Naive thymus-derived CD8-positive, alpha-beta T cell (primary cell): ENCODE data around the gene UBE2U. TPM values are rescaled to one million over a fixed set of nuclear protein-coding genes. Genes with fewer than 3 reads are reported as not detected.
"Not testable (repeated sequence)": the region's sequence is repeated elsewhere in the genome, so short reads cannot be mapped to it uniquely, and the experiment has no call there.

ENCODE experiments used
- ATAC-seq, 2 donors: fragments of 150-1000 bp; cut with Tn5 transposase in 1 of 2; sonication (Bioruptor Pico), chemical (Tn5 transposase) in 1 of 2; 1 replicate in 1 of 2; 2 replicates in 1 of 2; pipeline ENCODE4 v1.10.0; 2021; ENCODE audit warnings: mild to moderate bottlenecking in 2 of 2, moderate library complexity in 2 of 2
- POLR2A ChIA-PET: fragments of 350-600 bp; sonication (Branson Sonifier 250); formaldehyde crosslinking; loops from one replicate; lab custom pipeline; 2021; ENCODE audit warnings: antibody characterized with exemption; lab: Charles Lee
- DNase-seq, 10 donors: peaks; one replicate each; pipeline versions ENCODE4 v3.0.0 to v3.0.0-alpha.2; 2020 to 2022
- H3K27ac Mint-ChIP-seq, 10 donors: one replicate each; pipeline ENCODE4 v1.8.0; 2020 to 2022; ENCODE audit warnings: mild to moderate bottlenecking in 10 of 10, mixed read lengths in 10 of 10, moderate library complexity in 4 of 10, inconsistent platforms in 1 of 10
- H3K27me3 Mint-ChIP-seq, 5 donors: one replicate each; pipeline ENCODE4 v1.8.0; 2021 to 2022; ENCODE audit warnings: mixed read lengths in 5 of 5
- H3K36me3 Mint-ChIP-seq, 3 donors: one replicate each; pipeline ENCODE4 v1.8.0; 2020 to 2022; ENCODE audit warnings: mixed read lengths in 3 of 3, mild to moderate bottlenecking in 2 of 3, inconsistent platforms in 1 of 3
- H3K4me1 Mint-ChIP-seq, 4 donors: one replicate each; pipeline ENCODE4 v1.8.0; 2021 to 2022; ENCODE audit warnings: mixed read lengths in 4 of 4
- H3K4me3 Mint-ChIP-seq, 10 donors: one replicate each; pipeline ENCODE4 v1.8.0; 2020 to 2022; ENCODE audit warnings: mild to moderate bottlenecking in 10 of 10, mixed read lengths in 10 of 10, moderate library complexity in 6 of 10, inconsistent platforms in 1 of 10
- H3K9me3 Mint-ChIP-seq, 9 donors: one replicate each; pipeline ENCODE4 v1.8.0; 2020 to 2022; ENCODE audit warnings: mixed read lengths in 9 of 9, mild to moderate bottlenecking in 3 of 9, inconsistent platforms in 1 of 9, moderate library complexity in 1 of 9
- polyA plus RNA-seq, 3 donors: library from polyadenylated mRNA; unstranded; fragments of 300-500 nt; fragmentation: Illumina TruSeq; gene quantifications; one replicate each; pipeline ENCODE4 v1.2.3, GENCODE V29; 2021
- total RNA-seq, 8 experiments: library from RNA in 2 of 8; stranded (reverse) in 2 of 8; gene quantifications; one replicate each; pipeline ENCODE4 v1.2.3 and lab custom pipeline; 2021 to 2026

UBE2U gene
- total and polyA plus RNA-seq, 5 experiments from 2014 or later: not detected

DNA sequence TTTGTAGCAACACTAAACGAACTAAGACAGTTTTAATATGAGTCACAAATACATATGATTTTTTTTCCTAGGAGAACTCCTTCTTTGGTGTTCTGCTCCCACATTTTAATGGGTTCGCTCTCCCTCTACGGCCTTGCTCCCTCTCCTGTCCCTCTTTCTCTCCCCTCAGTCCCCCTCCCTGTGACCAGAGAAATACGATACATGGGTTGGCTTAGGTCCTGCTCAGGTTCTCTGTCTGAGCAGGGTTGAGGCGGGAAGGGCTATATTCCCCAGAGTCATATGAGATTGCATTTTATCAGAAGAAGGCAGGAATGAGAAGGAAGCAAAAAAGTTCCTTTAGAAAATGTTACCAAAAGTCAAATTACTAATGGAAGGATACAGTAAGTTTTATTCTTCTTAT is 44.6 kb downstream of the UBE2U start:
- ATAC-seq (no peak), DNase-seq (no peak)
- H3K27me3 Mint-ChIP-seq: peaks cover 14 to 27% (median 15%) of the 10 kb centered on the region in 5 donors
- H3K4me1 Mint-ChIP-seq: peaks cover 7 to 26% (median 19%) of the 10 kb centered on the region in 4 donors
- H3K36me3 Mint-ChIP-seq: peaks cover 0 to 3% (median 0%) of the 10 kb centered on the region in 3 donors
- POLR2A ChIA-PET: no interaction called here
- peaks cover 0 to 6% (median 3%) of the 10 kb centered on the region in 9 donors for H3K9me3 Mint-ChIP-seq
- H3K27ac Mint-ChIP-seq: no peak overlapping the region
- H3K4me3 Mint-ChIP-seq: no peak overlapping the region

DNA sequence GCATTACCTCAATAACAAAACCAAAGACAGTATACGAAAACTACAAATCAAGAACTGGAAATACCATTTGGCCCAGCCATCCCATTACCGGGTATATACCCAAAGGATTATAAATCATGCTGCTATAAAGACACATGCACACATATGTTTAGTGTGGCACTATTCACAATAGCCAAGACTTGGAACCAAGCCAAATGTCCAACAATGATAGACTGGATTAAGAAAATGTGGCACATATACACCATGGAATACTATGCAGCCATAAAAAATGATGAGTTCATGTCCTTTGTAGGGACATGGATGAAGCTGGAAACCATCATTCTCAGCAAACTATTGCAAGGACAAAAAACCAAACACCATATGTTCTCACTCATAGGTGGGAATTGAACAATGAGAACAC is 47.0 kb downstream of the UBE2U start:
- H3K4me1 Mint-ChIP-seq, H3K4me3 Mint-ChIP-seq, DNase-seq, POLR2A ChIA-PET, H3K27ac Mint-ChIP-seq, H3K36me3 Mint-ChIP-seq, ATAC-seq: not testable (repeated sequence)
- peaks cover 19 to 50% (median 24%) of the 10 kb centered on the region in 5 donors for H3K27me3 Mint-ChIP-seq
- peaks cover 2 to 27% (median 8%) of the 10 kb centered on the region in 9 donors for H3K9me3 Mint-ChIP-seq

DNA sequence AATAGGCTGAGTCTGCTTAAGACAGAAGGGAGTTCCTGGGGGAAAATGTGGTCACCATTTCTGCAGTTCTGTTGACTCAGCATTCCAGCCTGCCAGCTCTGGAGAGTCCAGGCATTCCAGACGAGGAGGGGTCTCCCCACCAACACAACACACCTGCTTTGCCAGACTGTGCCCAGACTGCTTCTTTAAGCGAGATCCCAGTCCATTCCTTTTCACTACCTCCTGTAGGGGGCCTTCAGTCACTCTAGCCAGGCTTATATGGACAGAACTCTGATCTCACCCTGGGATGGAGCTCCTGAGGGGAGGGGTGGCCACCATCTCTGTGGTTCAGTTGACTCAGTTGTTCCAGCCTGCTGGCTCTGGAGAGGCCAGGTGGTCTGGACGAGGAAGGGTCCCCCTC is 48.5 kb downstream of the UBE2U start:
- no peaks in the 10 kb centered on the region for H3K4me1 Mint-ChIP-seq
- POLR2A ChIA-PET: no interaction called here
- H3K36me3 Mint-ChIP-seq: peaks cover 0 to 5% (median 0%) of the 10 kb centered on the region in 3 donors
- DNase-seq (no peak), ATAC-seq (no peak)
- H3K27ac Mint-ChIP-seq: peak overlapping the region in 1 of 10 donors; percentile 38
- peaks cover 2 to 27% (median 8%) of the 10 kb centered on the region in 9 donors for H3K9me3 Mint-ChIP-seq
- no peak overlapping the region for H3K4me3 Mint-ChIP-seq
- H3K27me3 Mint-ChIP-seq: peaks cover 19 to 46% (median 23%) of the 10 kb centered on the region in 5 donors

DNA sequence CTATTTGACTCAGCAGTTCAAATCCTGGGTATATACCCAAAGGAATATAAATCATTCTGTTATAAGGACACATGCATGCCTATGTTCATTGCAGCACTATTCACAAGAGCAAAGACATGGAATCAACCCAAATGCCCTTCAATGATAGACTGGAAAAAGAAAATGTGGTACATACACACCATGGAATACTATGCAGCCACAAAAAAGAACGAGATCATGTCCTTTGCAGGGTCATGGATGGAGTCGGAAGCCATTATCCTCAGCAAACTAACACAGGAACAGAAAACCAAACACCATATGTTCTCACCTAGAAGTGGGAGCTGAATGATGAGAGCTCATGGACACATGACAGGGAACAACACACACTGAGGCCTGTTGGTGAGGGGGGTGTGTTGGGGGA is 53.8 kb downstream of the UBE2U start:
- not testable (repeated sequence) for H3K27ac Mint-ChIP-seq, DNase-seq, H3K36me3 Mint-ChIP-seq, H3K4me1 Mint-ChIP-seq, ATAC-seq, H3K4me3 Mint-ChIP-seq
- H3K27me3 Mint-ChIP-seq: peaks cover 11 to 44% (median 25%) of the 10 kb centered on the region in 5 donors
- peaks cover 4 to 27% (median 8%) of the 10 kb centered on the region in 9 donors for H3K9me3 Mint-ChIP-seq
- POLR2A ChIA-PET: interaction anchor here (0.6 kb wide), 1 partner anchor 563 kb away, joined by 3 read pairs; no protein-coding TSS in a partner anchor

DNA sequence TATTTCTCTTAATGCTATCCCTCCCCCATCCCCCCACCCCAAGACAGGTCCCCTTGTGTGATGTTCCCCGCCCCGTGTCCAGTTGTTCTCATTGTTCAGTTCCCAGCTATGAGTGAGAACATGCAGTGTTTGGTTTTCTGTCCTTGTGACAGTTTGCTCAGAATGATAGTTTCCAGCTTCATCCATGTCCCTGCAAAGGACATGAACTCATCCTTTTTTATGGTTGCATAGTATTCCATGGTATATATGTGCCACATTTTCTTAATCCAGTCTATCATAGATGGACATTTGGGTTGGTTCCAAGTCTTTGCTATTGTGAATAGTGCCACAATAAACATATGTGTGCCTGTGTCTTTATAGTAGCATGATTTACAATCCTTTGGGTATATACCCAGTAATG is 55.0 kb downstream of the UBE2U start:
- H3K4me3 Mint-ChIP-seq, ATAC-seq, POLR2A ChIA-PET, H3K4me1 Mint-ChIP-seq, H3K27ac Mint-ChIP-seq, DNase-seq, H3K36me3 Mint-ChIP-seq: not testable (repeated sequence)
- peaks cover 0 to 17% (median 8%) of the 10 kb centered on the region in 9 donors for H3K9me3 Mint-ChIP-seq
- peaks cover 12 to 45% (median 30%) of the 10 kb centered on the region in 5 donors for H3K27me3 Mint-ChIP-seq

DNA sequence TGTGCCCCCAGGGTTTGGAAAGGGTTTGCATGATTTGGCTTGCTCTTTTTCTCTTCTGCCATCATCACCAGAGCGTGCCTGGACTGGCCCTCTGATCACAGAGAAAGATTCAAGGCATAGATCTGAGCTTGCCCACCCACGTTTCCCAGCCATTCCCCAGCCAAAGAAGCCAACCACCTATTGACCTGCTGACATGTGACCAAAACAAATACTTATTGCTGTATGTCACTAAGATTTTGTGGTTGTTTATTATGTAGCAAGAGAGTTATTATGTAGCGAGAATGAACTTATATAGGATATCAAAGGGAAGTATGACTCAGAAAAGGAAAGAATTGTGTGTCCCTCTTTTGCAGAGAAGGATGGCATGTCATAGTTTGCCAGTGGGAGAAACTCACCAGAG is 59.9 kb downstream of the UBE2U start:
- Mint-ChIP-seq H3K9me3 (peaks cover 0 to 2% (median 0%) of the 10 kb centered on the region in 9 donors), H3K27ac (no peak overlapping the region), H3K27me3 (peaks cover 8 to 34% (median 28%) of the 10 kb centered on the region in 5 donors), H3K4me3 (no peak overlapping the region), H3K36me3 (no peaks in the 10 kb centered on the region), H3K4me1 (peaks cover 0 to 3% (median 0%) of the 10 kb centered on the region in 4 donors)
- POLR2A ChIA-PET: no interaction called here
- ATAC-seq (no peak), DNase-seq (no peak)

DNA sequence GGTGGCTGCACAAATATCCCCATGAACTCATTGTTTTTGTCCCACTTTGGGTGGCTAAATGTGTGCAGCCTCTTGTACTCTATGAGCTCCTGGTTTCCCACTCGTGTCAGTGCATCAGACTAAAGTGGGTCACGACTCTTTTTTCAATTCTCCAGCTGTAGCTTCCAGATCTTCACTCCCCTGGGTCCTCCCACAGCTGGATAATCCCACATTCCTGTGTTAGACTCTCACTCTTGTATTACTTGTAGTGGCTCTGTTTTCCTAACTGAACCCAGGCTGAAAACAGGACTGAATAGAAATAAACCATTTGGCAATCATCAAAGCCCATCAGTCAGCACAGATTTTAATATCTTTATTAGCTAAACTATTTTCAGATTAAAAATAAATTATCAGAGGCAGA is 60.4 kb downstream of the UBE2U start:
- Mint-ChIP-seq H3K4me3 (no peak overlapping the region), H3K9me3 (peaks cover 0 to 1% (median 0%) of the 10 kb centered on the region in 9 donors), H3K4me1 (peaks cover 0 to 3% (median under 1%) of the 10 kb centered on the region in 4 donors), H3K27me3 (peaks cover 8 to 35% (median 28%) of the 10 kb centered on the region in 5 donors), H3K36me3 (no peaks in the 10 kb centered on the region), H3K27ac (no peak overlapping the region)
- ATAC-seq (no peak), DNase-seq (no peak)
- POLR2A ChIA-PET: no interaction called here

DNA sequence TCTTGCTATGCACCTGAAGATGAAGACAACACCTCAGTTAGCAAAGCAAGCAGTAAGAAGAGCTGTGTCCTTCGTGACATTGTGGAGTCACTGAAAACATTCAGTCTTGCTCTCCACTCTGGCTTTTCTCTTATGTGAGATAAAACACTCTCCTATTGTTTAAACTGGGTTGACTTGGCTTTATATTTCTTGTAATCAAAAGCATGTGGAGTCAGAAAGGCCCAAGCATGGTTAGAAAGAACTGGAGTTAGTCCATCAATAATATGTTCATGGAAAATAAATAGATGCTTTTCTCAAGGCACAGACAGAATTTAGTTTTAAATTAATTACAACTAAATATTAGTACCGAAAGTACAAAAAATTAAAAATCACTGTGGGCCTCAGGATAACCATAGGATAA is 61.7 kb downstream of the UBE2U start:
- DNase-seq: no peak
- H3K4me3 Mint-ChIP-seq: no peak overlapping the region
- H3K27me3 Mint-ChIP-seq: peaks cover 10 to 43% (median 29%) of the 10 kb centered on the region in 5 donors
- no peak overlapping the region for H3K27ac Mint-ChIP-seq
- POLR2A ChIA-PET: interaction anchor here (0.5 kb wide), 2 partner anchors 564 to 671 kb away, joined by 3 read pairs; no protein-coding TSS in a partner anchor
- no peak for ATAC-seq
- no peaks in the 10 kb centered on the region for H3K36me3 Mint-ChIP-seq
- no peaks in the 10 kb centered on the region for H3K9me3 Mint-ChIP-seq
- H3K4me1 Mint-ChIP-seq: peaks cover 0 to 6% (median 1%) of the 10 kb centered on the region in 4 donors

DNA sequence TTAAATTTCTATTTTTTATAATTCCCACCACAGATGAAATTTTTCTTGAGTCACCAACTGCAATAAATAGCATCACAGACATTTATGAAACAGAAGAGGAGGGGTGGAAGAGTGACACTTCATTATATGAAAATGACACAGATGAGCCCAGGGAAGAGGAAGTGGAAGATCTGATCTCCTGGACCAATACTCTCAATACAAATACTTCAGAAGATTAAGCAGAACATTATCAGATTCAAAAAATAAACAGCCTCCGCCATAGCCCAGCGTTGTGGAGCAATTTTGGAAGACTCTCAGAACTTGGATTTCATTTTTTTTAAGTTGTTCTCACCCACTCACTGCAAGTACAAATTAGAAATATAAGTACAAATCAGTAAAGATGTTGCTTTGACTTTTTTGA is 63.6 kb downstream of the UBE2U start:
- ATAC-seq: no peak
- Mint-ChIP-seq H3K27me3 (peaks cover 6 to 32% (median 23%) of the 10 kb centered on the region in 5 donors), H3K4me1 (peaks cover 0 to 6% (median 0%) of the 10 kb centered on the region in 4 donors), H3K9me3 (no peaks in the 10 kb centered on the region), H3K36me3 (no peaks in the 10 kb centered on the region), H3K4me3 (no peak overlapping the region), H3K27ac (no peak overlapping the region)
- no peak for DNase-seq
- POLR2A ChIA-PET: no interaction called here

DNA sequence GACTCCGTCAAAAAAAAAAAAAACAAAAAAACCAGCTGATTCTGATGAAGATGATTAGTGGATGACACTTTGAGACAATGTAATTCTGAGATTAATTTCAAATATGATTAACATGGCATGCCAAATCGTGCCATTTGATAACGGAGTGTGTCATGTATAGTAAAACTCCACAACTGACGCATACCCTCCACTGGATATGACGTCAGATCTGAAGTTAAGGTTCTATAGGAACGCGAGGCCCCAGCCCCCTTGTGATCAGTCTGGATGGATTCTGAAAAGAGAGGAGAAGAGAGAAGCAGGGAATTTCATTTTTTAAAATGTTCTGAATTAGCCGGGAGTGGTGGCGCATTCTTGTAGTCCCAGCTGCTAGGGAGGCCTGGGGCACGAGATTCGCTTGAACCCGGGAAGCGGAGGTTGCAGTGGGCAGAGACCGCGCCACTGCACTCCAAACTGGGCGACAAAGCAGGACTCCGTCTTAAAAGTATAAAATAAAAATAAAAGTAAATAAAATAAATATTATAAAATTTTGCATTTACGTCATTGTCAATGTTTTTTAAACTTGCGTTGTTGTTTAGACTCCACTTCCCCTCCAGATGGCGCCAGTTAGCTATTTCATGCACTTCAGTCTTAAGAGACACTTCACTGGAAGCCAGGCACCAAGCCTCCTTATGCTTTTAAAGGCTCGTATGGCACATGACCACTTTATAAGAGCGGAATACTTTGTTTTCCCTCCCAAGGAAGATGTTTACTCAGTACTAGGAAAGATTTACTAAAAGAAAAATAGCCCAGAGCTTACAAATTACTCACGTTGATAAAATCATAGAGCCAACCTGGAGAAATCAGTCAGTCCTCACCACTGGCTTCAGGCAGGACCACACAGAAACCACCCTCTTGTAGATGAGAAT is 65.5 kb downstream of the UBE2U start:
- POLR2A ChIA-PET: no interaction called here
- ATAC-seq (peak; percentile 53 to 66), DNase-seq (peak; percentile 44 to 87 (median 61))
- peak overlapping the region in 1 of 10 donors; percentile 58 for H3K27ac Mint-ChIP-seq
- peaks cover 0 to 9% (median 2%) of the 10 kb centered on the region in 3 donors for H3K36me3 Mint-ChIP-seq
- H3K4me3 Mint-ChIP-seq: no peak overlapping the region
- H3K27me3 Mint-ChIP-seq: peaks cover 6 to 24% (median 16%) of the 10 kb centered on the region in 5 donors
- H3K4me1 Mint-ChIP-seq: peaks cover 0 to 6% (median 0%) of the 10 kb centered on the region in 4 donors
- peaks cover 0 to 8% (median 0%) of the 10 kb centered on the region in 9 donors for H3K9me3 Mint-ChIP-seq

DNA sequence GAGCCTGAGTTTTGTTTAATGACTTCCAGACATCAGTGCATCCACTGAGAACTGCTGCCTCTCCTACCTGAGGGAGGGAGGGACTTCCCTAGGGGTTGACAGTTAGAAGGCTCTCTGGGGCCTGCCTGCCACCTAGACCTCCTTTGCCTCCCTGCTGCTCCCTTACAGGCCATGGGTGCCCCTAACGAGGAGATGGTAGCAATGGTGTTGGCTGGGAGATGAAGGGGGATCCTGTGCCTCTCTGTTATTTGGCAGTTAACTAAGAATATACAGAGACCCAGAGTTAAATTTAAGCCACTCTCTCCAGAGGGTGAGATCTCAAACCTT is 66.1 kb downstream of the UBE2U start:
- ATAC-seq: no peak
- Mint-ChIP-seq H3K27ac (no peak overlapping the region), H3K9me3 (peaks cover 0 to 8% (median 0%) of the 10 kb centered on the region in 9 donors), H3K36me3 (peaks cover 0 to 9% (median 2%) of the 10 kb centered on the region in 3 donors), H3K27me3 (peaks cover 5 to 21% (median 15%) of the 10 kb centered on the region in 5 donors), H3K4me1 (peaks cover 0 to 6% (median 0%) of the 10 kb centered on the region in 4 donors), H3K4me3 (no peak overlapping the region)
- POLR2A ChIA-PET: no interaction called here
- DNase-seq: no peak

DNA sequence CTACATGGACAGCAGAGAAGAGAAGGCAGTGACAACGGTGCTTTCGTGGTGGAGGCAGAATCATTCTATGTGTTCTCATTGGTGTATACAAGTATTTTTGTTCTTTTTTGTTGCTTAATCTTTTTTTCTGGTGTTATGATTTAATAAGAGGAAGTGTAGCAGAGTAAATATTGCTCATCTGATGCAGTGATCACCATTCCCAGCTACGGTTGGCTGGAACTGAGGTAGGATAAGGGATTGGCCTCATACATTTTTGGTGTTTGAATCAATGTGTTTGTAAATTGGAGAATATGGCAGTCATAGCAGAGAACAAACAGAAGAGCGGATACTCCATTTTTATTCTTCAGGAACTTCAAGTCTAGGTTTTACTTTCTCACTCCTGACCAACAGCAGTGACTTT is 76.6 kb downstream of the UBE2U start:
- Mint-ChIP-seq H3K9me3 (peaks cover 0 to 3% (median 0%) of the 10 kb centered on the region in 9 donors), H3K4me3 (no peak overlapping the region), H3K27ac (peak overlapping the region in 1 of 10 donors; percentile 3), H3K4me1 (no peaks in the 10 kb centered on the region), H3K36me3 (no peaks in the 10 kb centered on the region), H3K27me3 (peaks cover 0 to 2% (median 0%) of the 10 kb centered on the region in 5 donors)
- ATAC-seq: no peak
- no peak for DNase-seq
- POLR2A ChIA-PET: no interaction called here

DNA sequence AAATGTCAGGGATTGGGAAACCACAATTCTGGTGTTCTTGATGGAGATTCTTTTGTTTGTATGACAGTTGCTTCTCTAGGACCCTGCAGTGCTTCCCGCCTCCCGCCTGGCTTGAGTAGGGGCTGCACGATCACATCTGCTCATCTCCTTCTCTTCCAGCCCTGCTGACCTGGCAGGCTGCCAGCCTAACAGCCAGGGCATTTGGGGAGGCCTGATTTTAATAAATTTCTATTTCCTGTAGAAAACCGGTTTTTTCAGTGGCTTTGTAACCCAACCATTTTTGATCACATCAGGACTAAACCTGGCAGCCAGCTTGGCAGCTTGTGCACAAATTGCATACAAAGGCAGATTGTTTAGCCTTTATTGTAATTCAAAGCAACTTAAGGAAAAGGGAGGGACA is 78.9 kb downstream of the UBE2U start:
- H3K27me3 Mint-ChIP-seq: peaks cover 2 to 12% (median 5%) of the 10 kb centered on the region in 5 donors
- ATAC-seq: no peak
- H3K9me3 Mint-ChIP-seq: peaks cover 0 to 1% (median 0%) of the 10 kb centered on the region in 9 donors
- POLR2A ChIA-PET: no interaction called here
- H3K27ac Mint-ChIP-seq: no peak overlapping the region
- no peaks in the 10 kb centered on the region for H3K4me1 Mint-ChIP-seq
- H3K4me3 Mint-ChIP-seq: no peak overlapping the region
- no peaks in the 10 kb centered on the region for H3K36me3 Mint-ChIP-seq
- no peak for DNase-seq
